GM23338 (cell line): Measurements from ENCODE around the gene ZFR2.

Experiments used
- CTCF ChIP-seq, 2 experiments: fragments of 200-600 bp in 1 of 2; sonication (generic) in 1 of 2; conservative IDR thresholded peaks; 2 replicates each; pipeline versions ENCODE4 v1.5.1 to v1.6.1; 2016 to 2017; ENCODE audit warnings: antibody characterized with exemption in 2 of 2, low read depth in 2 of 2, mild to moderate bottlenecking in 2 of 2, moderate library complexity in 1 of 2
- EZH2phosphoT487 ChIP-seq: fragments of 200-600 bp; sonication (generic); IDR thresholded peaks from one replicate; pipeline ENCODE4 v1.8.1; 2018; ENCODE audit warnings: antibody characterized with exemption; ENCODE audit not compliant: unreplicated experiment
- STAT1 ChIP-seq: IDR thresholded peaks from one replicate; pipeline ENCODE4 v1.6.1; 2016; ENCODE audit warnings: antibody characterized with exemption; ENCODE audit not compliant: unreplicated experiment

GRCh38 chr19:3830621-3831589, 37.9 kb downstream of the ZFR2 start:
- no peak for TF ChIP-seq CTCF (conservative IDR thresholded peaks at IDR 0.05; ENCODE audit: low read depth in 2 of 2)
- no peak for TF ChIP-seq EZH2phosphoT487
- no peak for TF ChIP-seq STAT1
